ENCODE measurements around the gene PGS1.

- TF ChIP-seq CTCF (conservative IDR thresholded peaks at IDR 0.05; ENCODE audit: low read depth, low read length), result no peak
- no peak for TF ChIP-seq EZH2 (IDR thresholded peaks at IDR 0.05; ENCODE audit: borderline replicate concordance, low read depth, low read length, poor library complexity, severe bottlenecking)
These were observed 59.8 kb downstream of the PGS1 start for GRCh38 chr17:78438271-78438691.
